ENCODE measurements around the gene SDK2. TPM values are rescaled to one million over a fixed set of nuclear protein-coding genes. Genes with fewer than 3 reads are reported as not detected.

SDK2 gene
- total RNA-seq, 2 donors from 2014 or later: 16.5 to 26.3 TPM

DNA sequence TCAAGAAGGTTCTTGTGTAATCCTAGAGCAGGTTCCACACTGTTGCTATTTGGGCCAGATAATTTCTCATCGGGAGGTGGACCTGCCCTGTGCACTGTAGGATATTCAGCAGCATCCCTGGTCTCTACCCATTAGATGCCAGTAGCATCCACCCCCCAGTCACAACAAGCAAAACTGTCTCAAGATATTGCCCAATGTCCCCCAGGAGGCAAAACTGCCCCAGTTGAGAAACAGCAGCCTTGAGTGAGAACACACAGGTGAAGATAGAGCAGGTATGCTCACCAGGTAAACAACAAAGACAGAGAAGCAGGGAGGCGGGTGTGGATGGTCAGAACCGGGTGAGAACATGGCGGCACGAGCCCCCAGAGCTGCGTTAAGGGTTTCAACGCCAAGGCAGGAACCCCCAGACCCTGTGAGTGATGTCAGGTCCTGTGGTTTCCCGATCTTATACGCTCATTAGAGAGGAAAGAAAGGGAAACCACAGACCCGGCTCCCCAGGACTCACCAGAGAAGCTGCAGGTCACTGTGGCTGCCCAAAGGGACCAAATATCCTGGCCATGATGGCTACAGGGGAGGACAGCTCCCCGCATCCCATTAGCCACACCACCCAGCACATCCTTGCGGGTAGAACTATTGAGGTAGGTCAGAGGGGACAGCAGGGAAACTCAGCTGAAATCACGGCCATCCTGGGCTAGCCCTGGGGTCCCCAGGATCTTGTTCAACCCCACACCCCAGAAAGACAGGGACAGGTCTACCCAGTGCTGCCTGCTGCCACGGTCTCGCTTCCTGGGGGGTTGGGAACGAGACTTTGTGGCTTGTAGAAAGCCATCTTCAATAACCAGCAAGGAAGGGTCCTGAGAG lies 353.6 kb downstream of the SDK2 start:
- intact Hi-C loops (cut with DNase I): no loop called here
- 76% methylated on average over 16 of the region's 16 CpGs for WGBS

GRCh38 chr17:73289549-73290254 lies 354.5 kb downstream of the SDK2 start:
- DNase-seq (ENCODE audit: low spot score): no peak
- intact Hi-C loops (cut with DNase I): no loop called here
- 27% methylated on average over 7 of the region's 7 CpGs for WGBS
- peaks cover 68% of the 10 kb centered on the region for H3K4me1 ChIP-seq (replicated peaks)
- H3K4me3 ChIP-seq: no peak overlapping the region
- peak overlapping the region; percentile 82 to 86 for H3K27ac ChIP-seq
- no peaks in the 10 kb centered on the region for H3K36me3 ChIP-seq
- no peaks in the 10 kb centered on the region for H3K9me3 ChIP-seq
- TF ChIP-seq POLR2A (IDR thresholded peaks at IDR 0.05) (no peak), CTCF (IDR thresholded peaks at IDR 0.05) (peak in 1 of 4 experiments; percentile 5), POLR2AphosphoS5 (IDR thresholded peaks at IDR 0.05) (no peak)
- no peaks in the 10 kb centered on the region for H3K27me3 ChIP-seq (replicated peaks; ENCODE audit: insufficient read depth)

More for the DNA sequence above, 353.6 kb downstream of the SDK2 start:
- Histone ChIP-seq H3K4me3 (no peak overlapping the region), H3K9me3 (no peaks in the 10 kb centered on the region), H3K27ac (peak overlapping the region; percentile 82 to 86), H3K27me3 (replicated peaks; ENCODE audit: insufficient read depth) (no peaks in the 10 kb centered on the region), H3K36me3 (no peaks in the 10 kb centered on the region), H3K4me1 (replicated peaks) (peaks cover 59% of the 10 kb centered on the region)
- TF ChIP-seq POLR2AphosphoS5 (IDR thresholded peaks at IDR 0.05): no peak
- no peak for TF ChIP-seq POLR2A (IDR thresholded peaks at IDR 0.05)
- TF ChIP-seq CTCF (IDR thresholded peaks at IDR 0.05): no peak
- DNase-seq (ENCODE audit: low spot score): no peak

DNA sequence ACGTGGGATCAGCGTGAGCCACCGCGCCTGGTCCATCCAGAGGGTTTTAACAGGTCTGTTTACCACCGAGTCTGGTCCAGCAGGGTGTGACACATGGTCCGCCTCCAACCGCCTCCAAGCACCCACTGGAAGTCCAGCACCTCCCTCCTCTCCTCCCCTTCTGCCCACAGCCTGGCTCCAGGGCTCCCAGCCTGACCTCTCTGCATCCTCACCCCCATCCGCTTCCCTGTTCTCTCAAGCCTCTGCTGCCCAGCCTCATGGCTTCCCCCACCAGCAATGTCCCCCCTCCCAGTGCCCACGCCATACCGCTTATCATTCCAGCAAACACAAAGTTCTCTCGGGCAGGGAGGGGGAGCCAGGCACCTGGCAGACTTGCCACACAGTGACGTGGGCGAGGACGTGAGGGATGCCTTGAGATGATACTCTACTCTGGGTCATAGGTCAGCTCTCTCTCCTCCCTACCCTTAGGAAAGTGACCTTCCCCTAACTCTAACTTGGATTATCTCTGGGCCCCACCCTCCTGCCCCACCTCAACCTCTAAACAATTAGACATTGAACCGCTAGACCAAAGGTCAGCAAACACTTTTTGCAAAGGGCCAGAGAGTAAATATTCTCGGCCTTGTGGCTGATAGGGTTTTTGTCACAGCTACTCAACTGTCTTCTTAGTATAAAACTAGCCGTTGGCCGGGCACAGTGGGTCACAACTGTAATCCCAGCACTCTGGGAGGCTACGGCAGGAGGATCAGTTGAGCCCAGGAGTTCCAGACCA lies 355.5 kb downstream of the SDK2 start:
- no peaks in the 10 kb centered on the region for H3K36me3 ChIP-seq
- peak; percentile 84 for DNase-seq (ENCODE audit: low spot score)
- H3K27me3 ChIP-seq (replicated peaks; ENCODE audit: insufficient read depth): no peaks in the 10 kb centered on the region
- intact Hi-C loops (cut with DNase I): no loop called here
- H3K4me1 ChIP-seq (replicated peaks): peaks cover 69% of the 10 kb centered on the region
- H3K9me3 ChIP-seq: no peaks in the 10 kb centered on the region
- peak overlapping the region; percentile 82 to 86 for H3K27ac ChIP-seq
- TF ChIP-seq CTCF (IDR thresholded peaks at IDR 0.05) (no peak), POLR2AphosphoS5 (IDR thresholded peaks at IDR 0.05) (peak; percentile 55), POLR2A (IDR thresholded peaks at IDR 0.05) (no peak)
- 40% methylated on average over 19 of the region's 19 CpGs for WGBS
- H3K4me3 ChIP-seq: no peak overlapping the region

GRCh38 chr17:73286863-73287296 lies 357.4 kb downstream of the SDK2 start:
- intact Hi-C loops (cut with DNase I): no loop called here
- 26% methylated on average over 8 of the region's 8 CpGs for WGBS
- TF ChIP-seq POLR2A (IDR thresholded peaks at IDR 0.05): no peak
- peak; percentile 85 for TF ChIP-seq POLR2AphosphoS5 (IDR thresholded peaks at IDR 0.05)
- peak; percentile 89 for DNase-seq (ENCODE audit: low spot score)
- Histone ChIP-seq H3K27me3 (replicated peaks; ENCODE audit: insufficient read depth) (no peaks in the 10 kb centered on the region), H3K36me3 (no peaks in the 10 kb centered on the region), H3K9me3 (no peaks in the 10 kb centered on the region), H3K4me1 (replicated peaks) (peaks cover 56% of the 10 kb centered on the region), H3K4me3 (no peak overlapping the region), H3K27ac (peak overlapping the region; percentile 82 to 86)

All from prostate gland (tissue), 2 donors.